Measurements from ENCODE around the gene MOCS3. TPM values are rescaled to one million over a fixed set of nuclear protein-coding genes. Genes with fewer than 3 reads are reported as not detected.

Gene MOCS3
- polyA plus RNA-seq, 1 donor from 2014 or later: 5.5 TPM

DNA sequence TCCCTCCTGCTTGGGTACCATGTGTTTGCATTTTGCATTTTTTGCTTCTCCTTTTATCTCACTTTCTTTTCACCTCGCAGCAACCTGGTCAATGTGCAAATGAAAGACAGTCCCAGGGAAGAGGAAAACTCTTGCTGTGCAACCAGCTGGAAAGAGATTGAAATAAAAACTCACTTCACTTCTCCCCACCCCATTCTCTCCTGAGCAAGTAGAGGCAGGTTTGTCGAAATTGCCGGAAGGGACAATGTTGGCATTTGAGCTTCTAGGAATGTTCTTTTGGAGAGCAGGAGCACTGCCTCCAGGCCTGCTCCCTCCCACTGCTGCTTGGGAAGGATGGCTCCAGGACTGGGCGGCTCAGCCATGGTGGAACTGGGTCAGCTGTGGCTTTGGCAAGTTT, 33.7 kb downstream of the MOCS3 start:
- H3K4me2 ChIP-seq (ENCODE audit: low read length): no peak overlapping the region
- no peaks in the 10 kb centered on the region for H3K36me3 ChIP-seq (ENCODE audit: insufficient read depth, low read length)
- no peaks in the 10 kb centered on the region for H3K79me2 ChIP-seq (replicated peaks; ENCODE audit: insufficient read depth, low read length)
- H3K9ac ChIP-seq (ENCODE audit: low read length): no peak overlapping the region
- TF ChIP-seq TAF1 (IDR thresholded peaks at IDR 0.05; ENCODE audit: low read depth) (no peak), RAD21 (conservative IDR thresholded peaks at IDR 0.05) (no peak), EP300 (conservative IDR thresholded peaks at IDR 0.05; ENCODE audit: poor library complexity, severe bottlenecking) (no peak), SMC3 (conservative IDR thresholded peaks at IDR 0.05; ENCODE audit: poor library complexity) (no peak), POLR2AphosphoS5 (IDR thresholded peaks at IDR 0.05) (no peak), MXI1 (conservative IDR thresholded peaks at IDR 0.05; ENCODE audit: poor library complexity, severe bottlenecking) (no peak), REST (IDR thresholded peaks at IDR 0.05; ENCODE audit: borderline replicate concordance) (no peak), CTCF (IDR thresholded peaks at IDR 0.05; ENCODE audit: poor library complexity, severe bottlenecking) (no peak), EZH2 (IDR thresholded peaks at IDR 0.05; ENCODE audit: borderline replicate concordance, insufficient read depth, low read length, poor library complexity, severe bottlenecking) (no peak)
- H3K9me2 ChIP-seq (ENCODE audit: insufficient read depth, low read length): no peaks in the 10 kb centered on the region
- H3K4me3 ChIP-seq (ENCODE audit: low read length): no peak overlapping the region
- H3K27ac ChIP-seq (ENCODE audit: low read length): no peak overlapping the region
- H2AFZ ChIP-seq (ENCODE audit: low read depth, low read length): no peak overlapping the region
- no peaks in the 10 kb centered on the region for H3K27me3 ChIP-seq (ENCODE audit: insufficient read depth, low read depth, low read length)
- no peaks in the 10 kb centered on the region for H4K20me1 ChIP-seq (ENCODE audit: insufficient read depth)
- no peaks in the 10 kb centered on the region for H3F3A ChIP-seq (ENCODE audit: insufficient read depth, low read length, poor library complexity, severe bottlenecking)
- no peaks in the 10 kb centered on the region for H3K9me3 ChIP-seq (ENCODE audit: low read length)

- no peak overlapping the region for H3K9ac ChIP-seq (ENCODE audit: low read length)
- H3K4me2 ChIP-seq (ENCODE audit: low read length): no peak overlapping the region
- no peaks in the 10 kb centered on the region for H3K27me3 ChIP-seq (ENCODE audit: insufficient read depth, low read depth, low read length)
- no peaks in the 10 kb centered on the region for H3K9me2 ChIP-seq (ENCODE audit: insufficient read depth, low read length)
- no peaks in the 10 kb centered on the region for H3K79me2 ChIP-seq (replicated peaks; ENCODE audit: insufficient read depth, low read length)
- no peaks in the 10 kb centered on the region for H4K20me1 ChIP-seq (ENCODE audit: insufficient read depth)
- H2AFZ ChIP-seq (ENCODE audit: low read depth, low read length): no peak overlapping the region
- H3F3A ChIP-seq (ENCODE audit: insufficient read depth, low read length, poor library complexity, severe bottlenecking): no peaks in the 10 kb centered on the region
- H3K4me3 ChIP-seq (ENCODE audit: low read length): no peak overlapping the region
- TF ChIP-seq POLR2AphosphoS5 (IDR thresholded peaks at IDR 0.05) (no peak), SMC3 (conservative IDR thresholded peaks at IDR 0.05; ENCODE audit: poor library complexity) (peak; percentile 88), RAD21 (conservative IDR thresholded peaks at IDR 0.05) (peak; percentile 84), CTCF (IDR thresholded peaks at IDR 0.05; ENCODE audit: poor library complexity, severe bottlenecking) (peak; percentile 82), EZH2 (IDR thresholded peaks at IDR 0.05; ENCODE audit: borderline replicate concordance, insufficient read depth, low read length, poor library complexity, severe bottlenecking) (no peak)
- no peaks in the 10 kb centered on the region for H3K36me3 ChIP-seq (ENCODE audit: insufficient read depth, low read length)
- H3K27ac ChIP-seq (ENCODE audit: low read length): no peak overlapping the region
- H3K9me3 ChIP-seq (ENCODE audit: low read length): no peaks in the 10 kb centered on the region
These were observed 34.3 kb downstream of the MOCS3 start for GRCh38 chr20:50992733-50993457.
